Esophagus (tissue), 2 donors: ENCODE measurements around the gene RAB32. TPM values are rescaled to one million over a fixed set of nuclear protein-coding genes. Genes with fewer than 3 reads are reported as not detected.

ENCODE experiments used
- H3K27ac ChIP-seq, 2 donors: one replicate each; pipeline ENCODE4 v1.5.1; 2013; ENCODE audit warnings: low read depth in 2 of 2, mild to moderate bottlenecking in 2 of 2, inconsistent platforms in 1 of 2, low read length in 1 of 2, moderate library complexity in 1 of 2
- H3K27me3 ChIP-seq, 2 donors: one replicate each; pipeline ENCODE4 v1.6.1; 2013; ENCODE audit warnings: low read length in 2 of 2, control low read depth in 1 of 2, mild to moderate bottlenecking in 1 of 2; ENCODE audit not compliant: insufficient read depth in 2 of 2, control insufficient read depth in 1 of 2
- H3K36me3 ChIP-seq, 2 donors: one replicate each; pipeline ENCODE4 v1.6.1; 2013; ENCODE audit warnings: low read length in 1 of 2; ENCODE audit not compliant: control insufficient read depth in 2 of 2, insufficient read depth in 2 of 2
- H3K4me1 ChIP-seq, 2 donors: one replicate each; pipeline ENCODE4 v1.6.1; 2013; ENCODE audit warnings: low read length in 1 of 2; ENCODE audit not compliant: control insufficient read depth in 2 of 2, insufficient read depth in 2 of 2
- H3K4me3 ChIP-seq, 2 donors: one replicate each; pipeline ENCODE4 v1.5.1; 2013; ENCODE audit warnings: low read length in 2 of 2, mild to moderate bottlenecking in 2 of 2, low read depth in 1 of 2, moderate library complexity in 1 of 2
- H3K9me3 ChIP-seq, 2 donors: one replicate each; pipeline ENCODE4 v1.6.1; 2013; ENCODE audit warnings: mild to moderate bottlenecking in 2 of 2, low read depth in 1 of 2, low read length in 1 of 2, moderate library complexity in 1 of 2; ENCODE audit not compliant: control insufficient read depth in 2 of 2, insufficient read depth in 1 of 2
- WGBS, 2 donors: extraction: QIAGEN DNeasy Blood & Tissue Kit; methylation state at CpG; one replicate each; pipeline ENCODE4 v1.1.7; 2013; 5-methylcytosine and 5-hydroxymethylcytosine counted together
- polyA plus RNA-seq, 2 donors: library from polyadenylated mRNA; stranded (reverse); fragments of 200-250 nt; gene quantifications; one replicate each; pipeline ENCODE4 v1.2.3, GENCODE V29; 2013
- donor health status: healthy with polysubstance abuse.
- donor health status: Bipolar disorder and iron deficiency.

RAB32 gene
- polyA plus RNA-seq: 1 to 10 TPM; 1.6 to 3.9 TPM

- no peaks in the 10 kb centered on the region for H3K36me3 ChIP-seq
- 4 to 7% methylated on average over 63 to 86 of the region's 86 CpGs for WGBS, 2 donors
- no peaks in the 10 kb centered on the region for H3K9me3 ChIP-seq
- peak within 1 kb of the TSS; percentile 41 to 69 for H3K4me3 ChIP-seq
- H3K4me1 ChIP-seq: peaks cover 0 to 4% of the 10 kb centered on the region in 2 donors
- H3K27ac ChIP-seq: peak within 1 kb of the TSS; percentile 85 to 93
- H3K27me3 ChIP-seq: no peaks in the 10 kb centered on the region
Measured at GRCh38 chr6:146543211-146543939, at the start of gene RAB32. TSS of gene RAB32 (plus strand) at chr6:146543833. CDS start at chr6:146543872, 39 bp downstream.

GRCh38 chr6:146498309-146498708, 45.3 kb upstream of the RAB32 start:
- H3K27me3 ChIP-seq: no peaks in the 10 kb centered on the region
- no peaks in the 10 kb centered on the region for H3K36me3 ChIP-seq
- WGBS, 2 donors: 70 to 77% methylated on average over 4 of the region's 4 CpGs
- no peaks in the 10 kb centered on the region for H3K9me3 ChIP-seq
- H3K4me3 ChIP-seq: no peak overlapping the region
- H3K4me1 ChIP-seq: no peaks in the 10 kb centered on the region
- H3K27ac ChIP-seq: no peak overlapping the region

- Histone ChIP-seq H3K27ac (no peak overlapping the region), H3K27me3 (no peaks in the 10 kb centered on the region), H3K4me3 (no peak overlapping the region), H3K4me1 (no peaks in the 10 kb centered on the region), H3K36me3 (no peaks in the 10 kb centered on the region), H3K9me3 (no peaks in the 10 kb centered on the region)
- 86 to 89% methylated on average over 1 of the region's 1 CpG for WGBS, 2 donors
Measured at GRCh38 chr6:146503096-146503495, 40.5 kb upstream of the RAB32 start.

GRCh38 chr6:146515212-146515611, 28.4 kb upstream of the RAB32 start:
- Histone ChIP-seq H3K4me3 (no peak overlapping the region), H3K27ac (no peak overlapping the region), H3K9me3 (no peaks in the 10 kb centered on the region), H3K36me3 (no peaks in the 10 kb centered on the region), H3K4me1 (no peaks in the 10 kb centered on the region), H3K27me3 (no peaks in the 10 kb centered on the region)
- 82 to 87% methylated on average over 7 of the region's 7 CpGs for WGBS, 2 donors

DNA sequence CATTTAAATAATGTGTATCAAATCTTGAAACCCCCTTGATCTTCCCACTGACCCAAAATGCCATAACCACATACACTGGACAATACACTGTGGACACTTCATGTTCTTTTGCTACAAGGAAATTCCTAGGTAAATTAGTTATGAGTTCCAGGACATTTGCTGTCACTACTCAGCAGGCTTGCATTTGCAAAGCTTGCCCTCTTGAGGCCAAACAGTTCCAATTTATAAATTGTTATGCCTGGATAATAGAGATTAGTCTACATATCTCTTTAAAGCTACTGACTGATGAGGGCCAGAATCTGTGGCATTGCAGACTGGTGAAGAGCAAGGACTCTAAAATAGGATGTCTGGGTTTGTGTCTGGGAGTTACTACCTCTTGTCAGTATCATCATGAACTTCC, 17.4 kb upstream of the RAB32 start:
- Histone ChIP-seq H3K27me3 (no peaks in the 10 kb centered on the region), H3K4me3 (no peak overlapping the region), H3K27ac (no peak overlapping the region), H3K36me3 (no peaks in the 10 kb centered on the region), H3K4me1 (no peaks in the 10 kb centered on the region), H3K9me3 (no peaks in the 10 kb centered on the region)

DNA sequence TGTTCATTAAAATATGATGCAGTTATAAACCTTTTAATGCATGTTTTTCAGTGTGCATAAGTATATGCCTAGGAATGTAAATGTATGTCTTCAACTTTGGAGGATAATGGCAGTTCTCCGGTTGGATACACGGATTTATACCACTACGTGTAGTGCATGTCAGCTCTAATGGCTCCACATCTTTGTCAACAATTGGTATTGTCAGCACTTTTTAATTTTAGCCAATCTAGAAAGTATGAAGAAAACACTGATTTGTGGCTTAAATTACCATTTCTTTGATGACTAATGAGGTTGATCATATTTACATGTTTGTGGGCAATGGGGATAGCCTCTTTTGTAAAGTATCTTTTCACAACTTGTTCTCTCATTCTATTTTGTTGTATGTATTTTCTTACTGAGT, 10.9 kb upstream of the RAB32 start:
- no peaks in the 10 kb centered on the region for H3K4me1 ChIP-seq
- no peak overlapping the region for H3K27ac ChIP-seq
- 95 to 97% methylated on average over 3 of the region's 3 CpGs for WGBS, 2 donors
- no peaks in the 10 kb centered on the region for H3K36me3 ChIP-seq
- no peaks in the 10 kb centered on the region for H3K27me3 ChIP-seq
- H3K4me3 ChIP-seq: no peak overlapping the region
- H3K9me3 ChIP-seq: no peaks in the 10 kb centered on the region

DNA sequence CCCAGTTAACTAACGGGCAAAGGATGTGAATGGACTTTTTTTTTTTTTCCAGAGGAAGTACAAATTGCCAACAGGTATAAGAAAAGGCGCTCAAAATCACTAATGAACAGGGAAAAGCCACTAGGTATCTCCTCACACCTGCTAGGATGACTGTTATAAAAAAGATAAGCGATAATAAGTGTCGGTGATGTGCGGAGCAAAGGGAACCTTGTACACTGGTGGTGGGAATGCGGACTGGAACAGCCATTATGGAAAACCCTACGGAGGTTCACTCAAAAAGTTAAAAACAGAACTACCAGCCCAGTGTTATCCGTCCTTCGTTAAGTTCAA, 787 bp upstream of the RAB32 start:
- Histone ChIP-seq H3K4me3 (peak overlapping the region in 1 of 2 donors; percentile 69), H3K27ac (peak overlapping the region; percentile 72 to 85), H3K9me3 (no peaks in the 10 kb centered on the region), H3K36me3 (no peaks in the 10 kb centered on the region), H3K27me3 (no peaks in the 10 kb centered on the region), H3K4me1 (peaks cover 0 to 4% of the 10 kb centered on the region in 2 donors)
- WGBS, 2 donors: 59 to 66% methylated on average over 9 of the region's 9 CpGs

GRCh38 chr6:146543940-146544615, 445 bp downstream of the RAB32 start:
- Histone ChIP-seq H3K27me3 (no peaks in the 10 kb centered on the region), H3K4me3 (peak overlapping the region; percentile 41 to 69), H3K9me3 (no peaks in the 10 kb centered on the region), H3K4me1 (peaks cover 0 to 4% of the 10 kb centered on the region in 2 donors), H3K36me3 (no peaks in the 10 kb centered on the region), H3K27ac (peak overlapping the region; percentile 83 to 93)
- 7 to 12% methylated on average over 33 of the region's 33 CpGs for WGBS, 2 donors

DNA sequence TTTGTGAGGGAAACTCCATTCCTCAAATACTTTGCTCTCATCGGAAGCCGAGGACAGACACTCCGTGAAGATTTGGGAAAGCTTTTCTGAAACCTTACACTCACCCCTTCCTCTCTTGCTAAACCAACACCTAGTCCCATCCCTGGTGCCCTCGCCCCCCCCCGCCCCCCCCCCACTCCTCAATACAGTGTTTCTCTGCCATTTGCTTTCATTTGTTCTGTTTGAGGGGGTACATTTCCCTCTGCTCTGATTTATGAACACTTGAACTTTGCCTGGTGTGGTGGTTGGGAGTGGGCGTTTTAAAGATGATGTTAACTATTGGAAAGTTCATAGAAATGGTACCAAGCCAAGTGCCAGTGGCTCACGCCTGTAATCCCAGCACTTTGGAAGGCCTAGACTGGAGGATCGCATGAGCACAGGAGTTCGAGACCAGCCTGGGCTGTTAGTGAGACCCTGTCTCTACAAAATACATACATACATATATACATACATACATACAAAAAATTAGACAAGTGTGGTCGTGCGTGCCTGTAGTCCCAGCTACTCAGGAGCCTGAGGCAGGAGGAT, 1.1 kb downstream of the RAB32 start:
- Histone ChIP-seq H3K27me3 (no peaks in the 10 kb centered on the region), H3K9me3 (no peaks in the 10 kb centered on the region), H3K4me1 (peaks cover 0 to 4% of the 10 kb centered on the region in 2 donors), H3K27ac (peak overlapping the region; percentile 83 to 93), H3K4me3 (peak overlapping the region; percentile 41 to 69), H3K36me3 (no peaks in the 10 kb centered on the region)
- 46 to 53% methylated on average over 10 to 11 of the region's 11 CpGs for WGBS, 2 donors
